Neural cell (in vitro differentiated cells): ENCODE results near the gene CYP4F3.
"Not testable (repeated sequence)": the region's sequence is repeated elsewhere in the genome, so short reads cannot be mapped to it uniquely, and the experiment has no call there.

Experiments used
- CTCF ChIP-seq: fragments of 450-650 bp; IDR thresholded peaks from 2 replicates; pipeline ENCODE4 v1.5.1; 2014; ENCODE audit warnings: antibody characterized with exemption, mild to moderate bottlenecking, moderate library complexity; ENCODE audit not compliant: poor library complexity, severe bottlenecking
- POLR2AphosphoS5 ChIP-seq: IDR thresholded peaks from 2 replicates; pipeline ENCODE4 v1.6.1; 2012
- RAD21 ChIP-seq: fragments of 450-650 bp; conservative IDR thresholded peaks from 2 replicates; pipeline ENCODE4 v1.6.1; 2014; ENCODE audit warnings: antibody characterized with exemption, mild to moderate bottlenecking, moderate library complexity
- TAF1 ChIP-seq: IDR thresholded peaks from 2 replicates; pipeline ENCODE4 v1.6.1; 2012; ENCODE audit warnings: low read depth

- not testable (repeated sequence) for TF ChIP-seq TAF1, POLR2AphosphoS5, CTCF, RAD21
Measured at GRCh38 chr19:15650123-15650522, 9.4 kb downstream of the CYP4F3 start.
